Measurements from ENCODE around the gene TSHZ2.

The TSHZ2 gene

GRCh38 chr20:53260591-53260990 lies 288.4 kb downstream of the TSHZ2 start:
- no peak for DNase-seq

- no peak for DNase-seq
Observed at GRCh38 chr20:53262365-53262764, 290.2 kb downstream of the TSHZ2 start.

- DNase-seq: no peak
Observed at GRCh38 chr20:53263554-53264438, 291.6 kb downstream of the TSHZ2 start.

GRCh38 chr20:53264604-53265003 lies 292.4 kb downstream of the TSHZ2 start:
- DNase-seq: no peak

- no peak for DNase-seq
Observed at GRCh38 chr20:53265304-53265875, 293.2 kb downstream of the TSHZ2 start.

- DNase-seq: no peak
Observed at GRCh38 chr20:53269380-53269779, 297.2 kb downstream of the TSHZ2 start.

- no peak for DNase-seq
Observed at GRCh38 chr20:53270792-53271375, 298.7 kb downstream of the TSHZ2 start.

- DNase-seq: no peak
Observed at GRCh38 chr20:53274365-53274764, 302.2 kb downstream of the TSHZ2 start.

- no peak for DNase-seq
Observed at GRCh38 chr20:53274807-53275206, 302.6 kb downstream of the TSHZ2 start.

GRCh38 chr20:53276143-53276542 lies 304.0 kb downstream of the TSHZ2 start:
- no peak for DNase-seq

GRCh38 chr20:53278555-53278954 lies 306.4 kb downstream of the TSHZ2 start:
- DNase-seq: no peak

- DNase-seq: no peak
Observed at GRCh38 chr20:53279735-53280134, 307.6 kb downstream of the TSHZ2 start.

GRCh38 chr20:53281557-53282117 lies 309.5 kb downstream of the TSHZ2 start:
- DNase-seq: no peak

GRCh38 chr20:53282217-53282955 lies 310.2 kb downstream of the TSHZ2 start:
- no peak for DNase-seq

- no peak for DNase-seq
Observed at GRCh38 chr20:53283011-53283410, 310.9 kb downstream of the TSHZ2 start.

GRCh38 chr20:53283597-53283996 lies 311.4 kb downstream of the TSHZ2 start:
- no peak for DNase-seq

GRCh38 chr20:53284256-53284655 lies 312.1 kb downstream of the TSHZ2 start:
- DNase-seq: no peak

- no peak for DNase-seq
Observed at GRCh38 chr20:53284696-53285095, 312.5 kb downstream of the TSHZ2 start.

GRCh38 chr20:53287357-53288042 lies 315.3 kb downstream of the TSHZ2 start:
- DNase-seq: no peak

- DNase-seq: no peak
Observed at GRCh38 chr20:53291548-53291947, 319.4 kb downstream of the TSHZ2 start.

GRCh38 chr20:53292347-53292746 lies 320.2 kb downstream of the TSHZ2 start:
- no peak for DNase-seq

GRCh38 chr20:53294804-53295203 lies 322.6 kb downstream of the TSHZ2 start:
- no peak for DNase-seq

All from NCI-H748 treated with DMSO at 0.1 percent for 48 hours (cell line).